Measurements from ENCODE around the gene BMPR1A.
"Not testable (repeated sequence)": the region's sequence is repeated elsewhere in the genome, so short reads cannot be mapped to it uniquely, and the experiment has no call there.

DNA sequence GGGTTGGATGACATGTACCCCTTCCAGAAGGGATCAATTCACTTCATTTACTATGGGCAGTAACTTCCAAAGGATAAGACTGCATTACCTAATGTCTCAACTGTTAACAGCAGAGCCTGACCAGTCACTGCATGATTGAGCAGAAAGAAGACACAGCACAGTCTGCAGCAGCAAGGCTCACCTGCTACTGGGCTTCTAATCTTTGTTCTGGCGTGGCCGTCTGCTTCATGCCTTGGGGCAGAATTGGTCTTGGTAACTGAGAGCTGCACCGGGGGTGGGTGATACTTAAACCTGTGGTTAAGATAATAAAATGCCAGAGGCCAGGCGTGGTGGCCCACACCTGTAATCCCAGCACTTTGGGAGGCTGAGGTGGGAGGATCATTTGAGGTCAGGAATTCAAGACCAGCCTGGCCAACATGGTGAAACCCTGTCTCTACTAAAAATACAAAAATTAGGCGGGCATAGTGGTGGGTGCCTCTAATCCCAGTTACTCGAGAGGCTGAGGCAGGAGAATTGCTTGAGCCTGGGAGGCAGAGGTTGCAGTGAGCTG is 177.8 kb downstream of the BMPR1A start:
- TF ChIP-seq CTCF, POLR2AphosphoS5, POLR2A (IDR thresholded peaks at IDR 0.05): not testable (repeated sequence)
